BLaER1 (cell line): Measurements from ENCODE around the gene SUN2.

ENCODE experiments used
- H3K27ac ChIP-seq: shearing (Covaris generic); formaldehyde crosslinking; 2 replicates; pipeline ENCODE4 v1.8.1; 2022
- H3K27me3 ChIP-seq: shearing (Covaris generic); formaldehyde crosslinking; 2 replicates; pipeline ENCODE4 v1.8.1; 2022
- H3K36me3 ChIP-seq: shearing (Covaris generic); formaldehyde crosslinking; 2 replicates; pipeline ENCODE4 v1.8.1; 2022
- H3K4me1 ChIP-seq: shearing (Covaris generic); formaldehyde crosslinking; 2 replicates; pipeline ENCODE4 v1.8.1; 2022
- H3K4me2 ChIP-seq: shearing (Covaris generic); formaldehyde crosslinking; 2 replicates; pipeline ENCODE4 v1.8.1; 2022
- H3K4me3 ChIP-seq: shearing (Covaris generic); formaldehyde crosslinking; 2 replicates; pipeline ENCODE4 v1.8.1; 2022
- H3K9ac ChIP-seq: shearing (Covaris generic); formaldehyde crosslinking; 2 replicates; pipeline ENCODE4 v1.8.1; 2022
- H3K9me3 ChIP-seq: shearing (Covaris generic); formaldehyde crosslinking; 2 replicates; pipeline ENCODE4 v1.8.1; 2022
- H4K20me1 ChIP-seq: shearing (Covaris generic); formaldehyde crosslinking; 2 replicates; pipeline ENCODE4 v1.8.1; 2022
- Cebpa-rat ChIP-seq: shearing (Covaris generic); IDR thresholded peaks from 2 replicates; pipeline ENCODE4 v1.8.1; 2022

Gene SUN2

DNA sequence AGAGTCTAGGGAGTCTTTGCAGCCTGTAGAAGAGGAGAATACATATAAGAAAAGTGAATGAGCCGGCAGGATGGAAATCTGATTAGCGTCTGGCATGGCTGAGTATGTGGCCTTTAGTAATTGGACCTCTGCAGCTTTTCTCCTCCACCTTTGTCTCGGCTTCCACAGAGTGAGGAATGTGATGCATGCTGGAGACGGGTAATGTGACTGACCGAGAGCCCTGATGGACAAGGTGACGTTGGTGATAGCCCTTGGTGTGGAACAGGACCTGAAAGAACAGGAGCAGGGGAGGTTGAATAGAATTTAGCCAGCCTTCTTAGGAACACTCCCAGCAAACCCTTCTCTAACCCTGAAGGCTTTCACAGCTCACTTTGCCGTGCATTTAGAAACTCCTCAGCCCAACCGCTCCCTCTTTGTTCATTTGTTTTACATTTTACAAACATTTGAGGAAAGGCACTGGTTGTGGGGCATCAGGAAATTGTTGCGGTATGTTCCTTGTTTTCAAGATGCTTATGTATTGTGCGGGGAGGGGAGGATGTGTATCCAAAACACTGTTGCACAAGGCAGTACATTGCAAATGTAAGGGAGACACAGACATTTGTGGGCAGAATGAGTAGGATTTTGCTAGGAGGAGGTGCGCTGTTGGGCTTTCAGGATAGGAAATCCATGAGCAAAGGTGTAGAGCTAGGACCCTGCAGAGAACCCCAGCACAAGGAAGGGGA lies 43.2 kb downstream of the SUN2 start:
- TF ChIP-seq Cebpa-rat: no peak
- Histone ChIP-seq H3K4me1 (peaks cover 37% of the 10 kb centered on the region), H3K27ac (no peak overlapping the region), H3K4me2 (no peak overlapping the region), H3K4me3 (no peak overlapping the region), H3K36me3 (peaks cover 74% of the 10 kb centered on the region), H3K9ac (no peak overlapping the region), H3K27me3 (no peaks in the 10 kb centered on the region), H4K20me1 (peaks cover 100% of the 10 kb centered on the region), H3K9me3 (no peaks in the 10 kb centered on the region)

DNA sequence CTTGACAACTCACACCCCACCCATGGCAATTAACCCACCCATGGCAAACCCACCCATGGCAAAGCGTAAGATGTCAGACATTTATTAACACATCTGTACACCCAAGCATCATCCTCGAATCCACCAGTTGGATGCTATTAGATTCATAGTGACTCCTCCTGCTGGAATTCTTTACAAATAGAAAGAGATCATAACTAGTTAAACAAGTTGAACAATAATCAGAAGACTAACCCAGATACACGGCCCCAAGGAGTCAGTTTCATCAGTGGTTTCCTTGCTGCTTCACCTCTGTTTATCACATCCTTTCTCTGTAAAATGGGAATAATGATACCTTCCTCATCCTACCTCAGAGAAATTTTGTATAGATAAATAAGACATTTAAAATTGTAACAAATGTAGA lies 44.9 kb downstream of the SUN2 start:
- Histone ChIP-seq H3K4me3 (no peak overlapping the region), H3K4me2 (no peak overlapping the region), H3K9me3 (no peaks in the 10 kb centered on the region), H3K4me1 (peaks cover 47% of the 10 kb centered on the region), H3K9ac (no peak overlapping the region), H3K36me3 (peaks cover 56% of the 10 kb centered on the region), H3K27me3 (no peaks in the 10 kb centered on the region), H4K20me1 (peaks cover 100% of the 10 kb centered on the region), H3K27ac (no peak overlapping the region)
- no peak for TF ChIP-seq Cebpa-rat

DNA sequence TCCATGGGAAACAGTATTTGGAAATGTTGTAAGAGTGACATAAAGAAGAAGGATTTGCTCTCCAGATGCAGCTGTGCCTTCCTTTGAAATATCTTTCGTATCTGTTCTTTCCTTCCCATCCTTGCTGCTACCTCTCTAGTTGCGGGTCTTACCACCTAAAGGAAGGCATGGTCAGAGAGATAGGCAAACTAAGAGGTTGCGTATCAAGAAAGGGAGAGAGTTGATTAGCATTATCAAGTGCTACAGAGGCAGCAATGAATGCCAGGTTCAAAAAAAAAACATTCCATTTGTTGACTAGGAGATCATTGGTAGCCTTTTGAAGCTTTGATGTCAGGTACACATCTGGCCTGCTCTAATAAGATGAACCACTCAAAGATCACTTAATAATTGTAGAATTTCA lies 45.4 kb downstream of the SUN2 start:
- Histone ChIP-seq H3K4me1 (peaks cover 47% of the 10 kb centered on the region), H3K36me3 (peaks cover 51% of the 10 kb centered on the region), H3K9me3 (no peaks in the 10 kb centered on the region), H3K27ac (no peak overlapping the region), H3K4me2 (no peak overlapping the region), H3K27me3 (no peaks in the 10 kb centered on the region), H3K4me3 (no peak overlapping the region), H4K20me1 (peaks cover 95% of the 10 kb centered on the region), H3K9ac (no peak overlapping the region)
- TF ChIP-seq Cebpa-rat: no peak

DNA sequence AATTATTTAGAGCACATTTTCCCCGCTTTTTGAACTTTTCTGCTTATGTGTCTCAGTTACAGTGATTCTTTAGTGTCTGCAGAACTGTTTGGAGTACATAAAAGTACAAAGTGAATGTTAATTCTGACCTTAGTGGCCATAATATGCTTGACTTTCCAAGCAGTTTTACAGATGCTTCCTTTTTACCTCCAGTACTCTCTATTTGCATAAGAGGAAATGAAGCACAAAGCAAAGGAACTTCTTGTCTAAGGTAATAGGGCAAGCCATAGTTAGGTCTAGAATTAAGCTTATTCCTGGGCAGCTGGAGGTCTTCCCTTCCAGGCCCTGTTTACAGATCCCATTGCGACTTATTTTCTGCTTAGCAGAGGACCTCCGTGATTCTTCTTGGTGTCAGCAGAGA lies 46.5 kb downstream of the SUN2 start:
- Histone ChIP-seq H4K20me1 (peaks cover 84% of the 10 kb centered on the region), H3K27me3 (no peaks in the 10 kb centered on the region), H3K36me3 (peaks cover 42% of the 10 kb centered on the region), H3K9ac (no peak overlapping the region; the same call in 1 of the 2 replicates), H3K4me2 (peak overlapping the region; percentile 99), H3K4me3 (no peak overlapping the region), H3K27ac (no peak overlapping the region), H3K4me1 (peaks cover 56% of the 10 kb centered on the region), H3K9me3 (no peaks in the 10 kb centered on the region)
- no peak for TF ChIP-seq Cebpa-rat

DNA sequence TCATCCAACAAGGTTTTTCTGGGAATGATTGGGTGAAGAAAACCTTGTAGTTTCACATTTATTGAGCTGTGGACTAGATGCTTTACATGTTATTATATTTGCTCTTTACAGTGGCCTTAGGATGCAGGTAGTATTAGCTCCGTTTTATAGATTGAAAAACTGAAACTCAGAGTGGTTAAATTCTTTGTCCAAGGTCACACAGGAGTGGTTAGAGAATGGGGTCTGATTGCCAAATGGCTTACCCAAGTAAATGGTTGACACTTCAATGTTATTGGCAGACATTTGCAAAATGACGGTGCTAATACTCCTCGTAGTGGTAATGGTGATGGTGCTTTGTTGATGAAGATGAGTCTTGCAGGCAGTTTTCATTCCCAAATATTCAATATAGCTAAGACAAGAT lies 47.8 kb downstream of the SUN2 start:
- H3K4me1 ChIP-seq: peaks cover 56% of the 10 kb centered on the region
- no peak overlapping the region for H3K4me3 ChIP-seq
- peak overlapping the region; percentile 99 for H3K4me2 ChIP-seq
- peaks cover 71% of the 10 kb centered on the region for H4K20me1 ChIP-seq
- no peaks in the 10 kb centered on the region for H3K27me3 ChIP-seq
- H3K9ac ChIP-seq: no peak overlapping the region
- no peak for TF ChIP-seq Cebpa-rat
- H3K9me3 ChIP-seq: no peaks in the 10 kb centered on the region
- no peak overlapping the region for H3K27ac ChIP-seq
- peaks cover 37% of the 10 kb centered on the region for H3K36me3 ChIP-seq

DNA sequence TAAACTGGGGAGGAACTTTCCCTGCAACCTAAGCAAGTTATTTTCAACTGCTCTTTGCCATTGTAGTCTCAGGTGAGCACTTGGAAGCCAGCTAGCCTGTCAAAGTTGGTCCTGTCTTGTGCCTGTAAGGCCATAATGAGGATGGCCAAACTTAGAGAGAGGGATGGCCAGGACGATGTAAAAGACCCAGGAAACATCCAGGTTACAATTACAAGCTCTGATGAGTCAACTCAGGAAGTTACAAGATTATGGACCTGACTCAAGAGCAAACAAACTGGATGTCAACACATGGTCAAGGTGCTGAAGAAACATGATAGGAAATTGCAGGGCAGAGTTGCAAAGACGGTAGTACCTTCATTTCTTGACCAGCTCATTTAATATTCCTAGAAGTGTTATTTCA lies 48.5 kb downstream of the SUN2 start:
- peak overlapping the region; percentile 99 for H3K4me2 ChIP-seq
- no peak for TF ChIP-seq Cebpa-rat
- H3K9ac ChIP-seq: peak overlapping the region; percentile 96
- peaks cover 31% of the 10 kb centered on the region for H3K36me3 ChIP-seq
- H4K20me1 ChIP-seq: peaks cover 65% of the 10 kb centered on the region
- H3K9me3 ChIP-seq: no peaks in the 10 kb centered on the region
- H3K27ac ChIP-seq: no peak overlapping the region
- no peaks in the 10 kb centered on the region for H3K27me3 ChIP-seq
- H3K4me3 ChIP-seq: peak overlapping the region; percentile 94
- H3K4me1 ChIP-seq: peaks cover 49% of the 10 kb centered on the region

DNA sequence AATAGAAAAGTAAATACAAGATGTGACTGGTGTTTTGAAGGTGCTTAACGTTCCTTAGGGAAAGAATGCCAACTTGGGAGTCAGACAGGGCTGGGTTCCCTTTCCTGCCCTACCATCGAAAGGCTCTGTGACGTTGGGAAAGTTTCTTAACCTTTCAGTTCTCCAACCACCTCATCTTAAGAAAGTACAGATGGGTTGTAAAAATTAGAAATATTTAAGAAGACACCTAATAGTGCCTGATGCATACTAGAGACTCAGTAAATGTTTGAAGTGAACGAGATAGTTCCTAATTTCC lies 49.0 kb downstream of the SUN2 start:
- peaks cover 60% of the 10 kb centered on the region for H4K20me1 ChIP-seq
- peak overlapping the region; percentile 95 for H3K27ac ChIP-seq
- H3K4me2 ChIP-seq: peak overlapping the region; percentile 99
- peaks cover 48% of the 10 kb centered on the region for H3K4me1 ChIP-seq
- no peaks in the 10 kb centered on the region for H3K9me3 ChIP-seq
- H3K4me3 ChIP-seq: peak overlapping the region; percentile 94
- H3K27me3 ChIP-seq: no peaks in the 10 kb centered on the region
- H3K9ac ChIP-seq: peak overlapping the region; percentile 96
- TF ChIP-seq Cebpa-rat: no peak
- peaks cover 26% of the 10 kb centered on the region for H3K36me3 ChIP-seq

DNA sequence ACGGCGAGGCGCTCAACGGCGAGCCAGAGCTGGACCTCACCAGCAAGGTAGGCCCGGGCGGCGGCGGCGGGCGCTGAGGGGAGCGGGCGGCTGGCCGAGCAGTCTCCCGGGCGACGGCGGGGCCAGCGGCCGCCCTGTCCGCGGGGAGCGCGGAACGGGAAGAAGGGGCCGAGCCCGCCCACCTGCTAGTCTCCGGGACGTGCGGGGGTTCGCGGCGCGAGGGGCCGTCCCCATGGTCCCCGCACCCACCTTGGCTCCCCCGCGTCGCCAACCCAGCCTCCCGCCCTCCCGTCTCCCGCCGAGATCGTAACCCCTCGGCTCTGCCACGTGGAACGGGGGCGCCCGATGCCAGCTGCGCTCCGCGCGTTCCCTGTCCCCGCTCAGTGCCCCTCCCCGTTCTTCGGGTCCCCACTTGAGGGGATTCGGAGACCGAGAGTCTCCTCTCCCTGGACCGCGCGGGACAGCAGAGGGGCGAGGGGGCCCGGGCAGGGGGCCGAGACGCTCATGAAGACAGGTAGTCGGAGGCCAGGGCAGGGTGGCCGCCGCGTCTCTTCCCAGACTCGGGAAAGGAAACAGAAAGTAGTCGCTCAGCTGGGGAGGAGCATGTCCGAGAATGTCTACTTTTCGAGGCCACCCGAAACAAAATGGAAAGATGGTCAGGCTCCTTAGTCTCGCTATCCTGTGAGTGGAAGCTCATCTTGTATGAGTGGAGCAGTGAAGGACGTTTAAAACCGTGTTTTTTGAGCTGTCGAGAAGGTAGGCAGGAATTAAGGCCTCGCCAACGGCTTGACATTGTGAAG lies 49.5 kb downstream of the SUN2 start:
- Histone ChIP-seq H3K27me3 (no peaks in the 10 kb centered on the region; the same call in 1 of the 2 replicates), H3K9ac (peak overlapping the region; percentile 96), H3K4me1 (peaks cover 54% of the 10 kb centered on the region), H3K27ac (peak overlapping the region; percentile 95), H3K4me2 (peak overlapping the region; percentile 99), H3K36me3 (peaks cover 20% of the 10 kb centered on the region), H3K9me3 (no peaks in the 10 kb centered on the region), H3K4me3 (peak overlapping the region; percentile 94), H4K20me1 (peaks cover 54% of the 10 kb centered on the region)
- TF ChIP-seq Cebpa-rat: no peak

DNA sequence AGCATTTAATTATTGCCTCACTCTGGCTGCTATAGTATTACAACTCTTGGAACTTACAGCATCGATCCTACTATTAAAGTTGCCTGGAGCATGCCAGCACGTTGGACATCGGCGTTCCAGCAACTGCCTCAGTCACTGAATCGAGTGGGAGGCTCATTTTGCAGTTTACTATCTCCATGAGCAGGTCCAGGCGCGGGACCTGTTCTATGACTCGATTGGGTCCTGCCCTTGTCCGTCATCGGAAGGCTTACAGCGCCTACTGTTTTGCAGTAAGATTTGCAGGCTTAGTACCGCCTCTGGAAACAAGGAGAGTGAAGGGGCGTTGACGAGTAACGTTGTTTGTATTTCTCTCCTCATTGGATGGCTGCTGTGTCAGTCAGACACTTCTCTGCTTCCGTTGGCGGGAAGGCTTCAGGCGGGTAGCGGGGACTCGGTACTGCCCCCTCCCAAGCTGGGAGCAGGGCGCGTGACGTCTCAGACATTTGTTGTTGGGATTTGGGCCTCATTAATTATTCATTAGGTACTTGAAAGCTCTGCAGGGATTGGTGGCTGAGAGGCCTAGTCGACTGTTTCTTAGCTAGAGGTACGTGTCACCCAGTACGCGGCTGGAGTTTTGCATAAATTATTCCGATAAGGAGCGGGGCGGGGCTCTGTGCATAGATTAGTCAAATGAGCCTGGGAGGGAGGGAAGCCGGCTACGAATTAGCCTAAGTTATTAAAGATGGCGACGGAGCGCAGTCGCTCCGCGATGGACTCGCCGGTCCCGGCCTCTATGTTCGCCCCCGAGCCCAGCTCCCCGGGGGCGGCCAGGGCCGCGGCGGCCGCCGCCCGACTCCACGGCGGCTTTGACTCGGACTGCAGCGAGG lies 50.3 kb downstream of the SUN2 start, which contains the start of gene GTPBP1:
Gene GTPBP1 (plus strand): TSS at position 710 of the 866 bp plus-strand sequence. CDS start 12 bp downstream, at position 722.
- Histone ChIP-seq H3K4me3 (peak within 1 kb of the TSS; percentile 94), H3K9ac (peak within 1 kb of the TSS; percentile 96), H3K4me2 (peak within 1 kb of the TSS; percentile 99), H4K20me1 (peaks cover 46% of the 10 kb centered on the region), H3K4me1 (peaks cover 56% of the 10 kb centered on the region), H3K27ac (peak within 1 kb of the TSS; percentile 95), H3K36me3 (peaks cover 12% of the 10 kb centered on the region), H3K27me3 (no peaks in the 10 kb centered on the region; the same call in 1 of the 2 replicates), H3K9me3 (no peaks in the 10 kb centered on the region)
- TF ChIP-seq Cebpa-rat: no peak
